K562 (cell line): Measurements from ENCODE around the gene DIAPH1. TPM values are rescaled to one million over a fixed set of nuclear protein-coding genes. Genes with fewer than 3 reads are reported as not detected.
A peak's percentile ranks its signal among the peaks of the same experiment; 100 is the strongest.

Experiments used
- ATAC-seq: fragments of 200-7000 bp; cut with Tn5 transposase; 3 replicates; pipeline ENCODE4 v1.9.1; 2020; ENCODE audit warnings: moderate library complexity
- BruUV-seq: library from RNA; stranded (reverse); fragments of 400-500 nt; replicated peaks from 2 replicates; lab custom pipeline; 2021; lab: Mats Ljungman, UMichigan
- CTCF ChIA-PET: fragments of 300-600 bp; formaldehyde crosslinking; extraction: SDS; loops from one replicate; lab custom pipeline; 2021; ENCODE audit warnings: low intra/inter-chr PET ratio; lab: Yijun Ruan, JAX
- POLR2A ChIA-PET: fragments of 300-600, 350-650 bp; sonication (Branson Sonifier 250); formaldehyde crosslinking; extraction: SDS; loops from one replicate; lab custom pipeline; 2021; ENCODE audit warnings: antibody characterized with exemption, inconsistent platforms; lab: Yijun Ruan, JAX
- DNase-seq, 4 experiments: peaks; one replicate each; pipeline versions ENCODE4 v3.0.0 to v3.0.0-alpha.2; 2011 to 2018; ENCODE audit warnings: low spot score in 3 of 4, mixed read lengths in 3 of 4; ENCODE audit errors: extremely low read depth in 1 of 4
- FAIRE-seq: peaks from 2 replicates; lab custom pipeline; 2011; peaks lifted over from hg19 to GRCh38; lab: Jason Lieb, UNC
- H2AFZ ChIP-seq: 2 replicates; pipeline ENCODE4 v1.6.0; 2011; ENCODE audit warnings: low read depth, low read length, control low read depth, inconsistent platforms
- H3K27ac ChIP-seq: fragments of 200-600 bp; 3 replicates; pipeline ENCODE4 v1.8.0; 2011; ENCODE audit warnings: low read depth, mild to moderate bottlenecking, control low read depth, inconsistent platforms, low read length, moderate library complexity, mixed read lengths; ENCODE audit errors: extremely low read depth
- H3K27me3 ChIP-seq, 2 experiments: fragments of 300-600 bp in 1 of 2; 2 replicates in 1 of 2; 3 replicates in 1 of 2; pipeline versions ENCODE4 v1.6.0 to v1.8.0; 2011; ENCODE audit warnings: inconsistent platforms in 2 of 2, low read length in 2 of 2, mild to moderate bottlenecking in 1 of 2, mixed read lengths in 1 of 2, moderate library complexity in 1 of 2; ENCODE audit not compliant: control insufficient read depth in 2 of 2, insufficient read depth in 2 of 2
- H3K36me3 ChIP-seq: fragments of 300-600 bp; 3 replicates; pipeline ENCODE4 v1.8.0; 2011; ENCODE audit warnings: mild to moderate bottlenecking, low read length, inconsistent platforms; ENCODE audit not compliant: control insufficient read depth, insufficient read depth
- H3K4me1 ChIP-seq, 2 experiments: fragments of 200-600 bp in 1 of 2; replicated peaks in 1 of 2; 2 replicates in 1 of 2; 3 replicates in 1 of 2; pipeline versions ENCODE4 v1.5.1 to v1.8.0; 2011; ENCODE audit warnings: inconsistent platforms in 2 of 2, low read length in 2 of 2, mild to moderate bottlenecking in 1 of 2, mixed read lengths in 1 of 2, moderate library complexity in 1 of 2; ENCODE audit not compliant: control insufficient read depth in 2 of 2, insufficient read depth in 2 of 2
- H3K4me2 ChIP-seq: 2 replicates; pipeline ENCODE4 v1.6.1; 2011; ENCODE audit warnings: low read length, control low read depth, inconsistent platforms, mixed read lengths; ENCODE audit not compliant: insufficient read depth
- H3K4me3 ChIP-seq: fragments of 200-600 bp; sonication (generic), shearing (Covaris generic); 2 replicates; pipeline ENCODE4 v1.5.1; 2016; ENCODE audit warnings: control low read depth, inconsistent platforms
- H3K79me2 ChIP-seq: fragments of 200-600 bp; 3 replicates; pipeline ENCODE4 v1.8.0; 2011; ENCODE audit warnings: low read length, inconsistent platforms; ENCODE audit not compliant: control insufficient read depth, insufficient read depth
- H3K9ac ChIP-seq, 2 experiments: 2 replicates each; pipeline versions ENCODE4 v1.6.0 to v1.6.1; 2011; ENCODE audit warnings: low read depth in 2 of 2, low read length in 2 of 2, control low read depth in 1 of 2, inconsistent platforms in 1 of 2, mild to moderate bottlenecking in 1 of 2, mixed read lengths in 1 of 2; ENCODE audit not compliant: insufficient read depth in 1 of 2
- H3K9me1 ChIP-seq: one replicate; pipeline ENCODE4 v1.6.0; 2011; ENCODE audit warnings: inconsistent platforms, mild to moderate bottlenecking, low read length, moderate library complexity; ENCODE audit not compliant: control insufficient read depth, insufficient read depth
- H3K9me3 ChIP-seq: replicated peaks from 2 replicates; pipeline ENCODE4 v1.5.1; 2011; ENCODE audit warnings: low read depth, low read length, inconsistent platforms; ENCODE audit not compliant: control insufficient read depth, insufficient read depth
- H4K20me1 ChIP-seq: replicated peaks from 2 replicates; pipeline ENCODE4 v1.6.1; 2011; ENCODE audit warnings: low read length, inconsistent platforms, mixed read lengths; ENCODE audit not compliant: control insufficient read depth, insufficient read depth
- HMBOX1 ChIP-seq: sonication (generic); IDR thresholded peaks from 2 replicates; pipeline ENCODE4 v1.6.1; 2016
- SAFB2 ChIP-seq: fragments of 200-400 bp; formaldehyde crosslinking; IDR thresholded peaks from 2 replicates; pipeline ENCODE4 v1.6.1; 2018; ENCODE audit warnings: borderline replicate concordance, low read length, low read depth, moderate library complexity; ENCODE audit not compliant: severe bottlenecking
- SNRNP70 ChIP-seq: fragments of 200-400 bp; formaldehyde crosslinking; optimal IDR thresholded peaks from 2 replicates; pipeline ENCODE3; 2017; ENCODE audit warnings: low read depth, low read length
- WGBS: fragments of 100-300 bp; shearing (Covaris generic); methylation state at CpG from one replicate; pipeline ENCODE4 v1.1.6; 2016; ENCODE audit warnings: low coverage, mixed read lengths; ENCODE audit not compliant: insufficient coverage; ENCODE audit errors: missing lambda C conversion rate; 5-methylcytosine and 5-hydroxymethylcytosine counted together
- in situ Hi-C: fragments of 300-500 bp; cut with MboI; formaldehyde crosslinking; loops from 4 replicates; pipeline ENCODE4 v1.15.0; 2018; ENCODE audit warnings: inconsistent platforms, mixed read lengths
- intact Hi-C: fragments of 100-400 bp; cut with micrococcal nuclease; formaldehyde crosslinking; loops from 2 replicates; pipeline ENCODE4 v1.14.2; 2022
- polyA plus RNA-seq, 8 experiments: library from polyadenylated mRNA; depleted of rRNA in 4 of 8; stranded (reverse) in 5 of 8; unstranded in 3 of 8; fragments of >200 nt; fragmentation: Nextera tagmentation in 2 of 8; fragmentation: Illumina TruSeq in 1 of 8; extraction: Ambion mirVana in 2 of 8; extraction: Trizol in 1 of 8; gene quantifications; 2 replicates each; pipeline versions ENCODE4 v1.2.1 to v1.2.3, GENCODE V29; 2011 to 2014; ENCODE audit warnings: inconsistent platforms in 1 of 8, missing spikeins in 1 of 8
- total RNA-seq, 7 experiments: library from RNA; depleted of rRNA in 6 of 7; stranded (reverse); fragments of >200 nt in 6 of 7; fragmentation: Illumina TruSeq in 2 of 7; extraction: Trizol in 2 of 7; gene quantifications; 2 replicates each; pipeline versions ENCODE4 v1.2.1 to v1.2.3, GENCODE V29; 2011 to 2021; ENCODE audit warnings: low replicate concordance in 1 of 7

Gene DIAPH1
- total and polyA plus RNA-seq, 9 of the 15 experiments (the other 6 are each of a cell fraction or from before 2014, with no cell fraction given): 60.8 to 328 (median 97.8) TPM

- ChIA-PET CTCF (no interaction called here), POLR2A (interaction anchor here (1.2 to 3.2 kb wide), 3 partner anchors 8 to 11 kb away, joined by 6 to 16 read pairs (median 9); partner anchors contain the start of gene DIAPH1)
- Histone ChIP-seq H3K27ac (peak overlapping the region; percentile 86), H3K27me3 (no peaks in the 10 kb centered on the region), H2AFZ (no peak overlapping the region), H4K20me1 (0 out of 2 replicates have a peak, but pooled peaks cover under 1% of the 10 kb centered on the region), H3K9me1 (no peaks in the 10 kb centered on the region), H3K9ac (0 out of 4 replicates have a peak overlapping the region, but pooled peaks of 1 of the 2 experiments have one; percentile 3), H3K4me3 (no peak overlapping the region), H3K4me2 (0 out of 2 replicates have a peak overlapping the region, but pooled peaks have one; percentile 34), H3K36me3 (peaks cover 58% of the 10 kb centered on the region), H3K79me2 (peaks cover 99% of the 10 kb centered on the region), H3K4me1 (peaks cover 9 to 49% of the 10 kb centered on the region in 2 experiments; a peak in 4 of 5 replicates), H3K9me3 (no peaks in the 10 kb centered on the region)
- intact Hi-C loops: no loop called here
- FAIRE-seq: no peak
- TF ChIP-seq SNRNP70 (no peak), HMBOX1 (peak; percentile 84; the same call in 1 of the 2 replicates)
- no TSS peak for BruUV-seq
- 81% methylated on average over 3 of the region's 3 CpGs for WGBS
- no peak for DNase-seq
- ATAC-seq: no peak
- in situ Hi-C loops: no loop called here
Measured at GRCh38 chr5:141609044-141609443, 9.8 kb downstream of the DIAPH1 start.

- POLR2A ChIA-PET: interaction anchor here (1.6 to 3.2 kb wide), 4 partner anchors 8 to 15 kb away, joined by 3 to 16 read pairs (median 8); partner anchors contain the start of gene DIAPH1
- Histone ChIP-seq H3K9me1 (no peaks in the 10 kb centered on the region), H3K79me2 (peaks cover 99% of the 10 kb centered on the region), H3K9ac (peak overlapping the region in 1 of 2 experiments; percentile 37; a peak in 2 of 4 replicates), H3K4me2 (peak overlapping the region; percentile 31), H3K27me3 (no peaks in the 10 kb centered on the region), H3K4me1 (peaks cover 9 to 53% of the 10 kb centered on the region in 2 experiments; a peak in 4 of 5 replicates)
- no peak for DNase-seq
- intact Hi-C loops: no loop called here
- no TSS peak for BruUV-seq
- ATAC-seq: peak; percentile 11; the same call in 2 of the 3 replicates
- 0 out of 2 replicates have a peak, but pooled peaks have one; percentile 45 for TF ChIP-seq HMBOX1
- no peak for TF ChIP-seq SAFB2
- TF ChIP-seq, all 486 proteins: peak for 1
- CTCF ChIA-PET: no interaction called here
- FAIRE-seq: no peak
- in situ Hi-C loops: no loop called here
- H3K27ac ChIP-seq: peak overlapping the region; percentile 86
- 41% methylated on average over 1 of the region's 1 CpG for WGBS
- no peak overlapping the region for H3K4me3 ChIP-seq
- peaks cover 59% of the 10 kb centered on the region for H3K36me3 ChIP-seq
- no peaks in the 10 kb centered on the region for H3K9me3 ChIP-seq
- 0 out of 2 replicates have a peak, but pooled peaks cover 4% of the 10 kb centered on the region for H4K20me1 ChIP-seq
- no peak overlapping the region for H2AFZ ChIP-seq
Measured at GRCh38 chr5:141608557-141608956, 10.2 kb downstream of the DIAPH1 start.
